ENCODE measurements around the gene IGFBP6. TPM values are rescaled to one million over a fixed set of nuclear protein-coding genes. Genes with fewer than 3 reads are reported as not detected.

IGFBP6 gene
- total and polyA plus RNA-seq, 7 donors, result 3.0 to 444 (median 133) TPM

GRCh38 chr12:53086361-53086760 lies 11.1 kb upstream of the IGFBP6 start:
- no peak for TF ChIP-seq CTCF (IDR thresholded peaks at IDR 0.05)
- TF ChIP-seq POLR2A (IDR thresholded peaks at IDR 0.05), result no peak
- TF ChIP-seq EP300 (IDR thresholded peaks at IDR 0.05), result no peak
- no peak for TF ChIP-seq POLR2AphosphoS5 (IDR thresholded peaks at IDR 0.05)
- no peaks in the 10 kb centered on the region for H3K4me1 ChIP-seq
- no peaks in the 10 kb centered on the region for H3K36me3 ChIP-seq
- H3K27me3 ChIP-seq, result no peaks in the 10 kb centered on the region
- H3K9me3 ChIP-seq, result no peaks in the 10 kb centered on the region
- H3K27ac ChIP-seq, result no peak overlapping the region
- intact Hi-C loops (cut with DNase I), result no loop called here
- no peak overlapping the region for H3K4me3 ChIP-seq
- 84 to 91% methylated on average over 3 of the region's 3 CpGs for WGBS, 2 donors
- no peak for DNase-seq

- no peaks in the 10 kb centered on the region for H3K36me3 ChIP-seq
- no peaks in the 10 kb centered on the region for H3K27me3 ChIP-seq
- no peak overlapping the region for H3K27ac ChIP-seq
- H3K4me3 ChIP-seq, result no peak overlapping the region
- intact Hi-C loops (cut with DNase I), result no loop called here
- DNase-seq, result peak; percentile 33
- no peak for TF ChIP-seq EP300 (IDR thresholded peaks at IDR 0.05)
- no peak for TF ChIP-seq POLR2AphosphoS5 (IDR thresholded peaks at IDR 0.05)
- TF ChIP-seq POLR2A (IDR thresholded peaks at IDR 0.05), result no peak
- TF ChIP-seq CTCF (IDR thresholded peaks at IDR 0.05), result no peak
- no peaks in the 10 kb centered on the region for H3K4me1 ChIP-seq
- WGBS, 2 donors, result 85 to 93% methylated on average over 6 of the region's 6 CpGs
- H3K9me3 ChIP-seq, result no peaks in the 10 kb centered on the region
Measured at GRCh38 chr12:53090105-53090504, 7.4 kb upstream of the IGFBP6 start.

GRCh38 chr12:53090554-53090953 lies 6.9 kb upstream of the IGFBP6 start:
- 57 to 63% methylated on average over 2 of the region's 2 CpGs for WGBS, 2 donors
- intact Hi-C loops (cut with DNase I), result no loop called here
- Histone ChIP-seq H3K27ac (no peak overlapping the region), H3K4me3 (no peak overlapping the region), H3K27me3 (no peaks in the 10 kb centered on the region), H3K36me3 (no peaks in the 10 kb centered on the region), H3K4me1 (no peaks in the 10 kb centered on the region), H3K9me3 (no peaks in the 10 kb centered on the region)
- DNase-seq, result no peak
- TF ChIP-seq EP300 (IDR thresholded peaks at IDR 0.05) (no peak), POLR2A (IDR thresholded peaks at IDR 0.05) (no peak), POLR2AphosphoS5 (IDR thresholded peaks at IDR 0.05) (no peak), CTCF (IDR thresholded peaks at IDR 0.05) (no peak)

GRCh38 chr12:53091756-53092155 lies 5.7 kb upstream of the IGFBP6 start:
- intact Hi-C loops (cut with DNase I), result no loop called here
- DNase-seq, result peak; percentile 34
- Histone ChIP-seq H3K4me1 (peaks cover 0 to 4% (median 2%) of the 10 kb centered on the region in 4 donors), H3K4me3 (no peak overlapping the region), H3K9me3 (no peaks in the 10 kb centered on the region), H3K36me3 (no peaks in the 10 kb centered on the region), H3K27ac (no peak overlapping the region), H3K27me3 (no peaks in the 10 kb centered on the region)
- TF ChIP-seq CTCF (IDR thresholded peaks at IDR 0.05) (no peak), EP300 (IDR thresholded peaks at IDR 0.05) (no peak), POLR2AphosphoS5 (IDR thresholded peaks at IDR 0.05) (no peak), POLR2A (IDR thresholded peaks at IDR 0.05) (no peak)
- 82 to 86% methylated on average over 6 of the region's 6 CpGs for WGBS, 2 donors

GRCh38 chr12:53093777-53094393 lies 3.6 kb upstream of the IGFBP6 start:
- 69 to 74% methylated on average over 6 of the region's 6 CpGs for WGBS, 2 donors
- Histone ChIP-seq H3K27ac (peak overlapping the region in 1 of 4 donors; percentile 34), H3K9me3 (no peaks in the 10 kb centered on the region), H3K4me1 (peaks cover 0 to 24% (median 23%) of the 10 kb centered on the region in 4 donors), H3K36me3 (no peaks in the 10 kb centered on the region), H3K27me3 (no peaks in the 10 kb centered on the region), H3K4me3 (no peak overlapping the region)
- no peak for TF ChIP-seq CTCF (IDR thresholded peaks at IDR 0.05)
- no peak for TF ChIP-seq POLR2A (IDR thresholded peaks at IDR 0.05)
- TF ChIP-seq POLR2AphosphoS5 (IDR thresholded peaks at IDR 0.05), result no peak
- no peak for TF ChIP-seq EP300 (IDR thresholded peaks at IDR 0.05)
- DNase-seq, result no peak
- intact Hi-C loops (cut with DNase I), result no loop called here

Data from sigmoid colon (tissue), 7 donors.